Measurements from ENCODE around the gene TXLNB. TPM values are rescaled to one million over a fixed set of nuclear protein-coding genes. Genes with fewer than 3 reads are reported as not detected.

Gene TXLNB
- polyA plus RNA-seq, 1 of the 3 experiments (the other 2 are of a cell fraction): 0.12 TPM

DNA sequence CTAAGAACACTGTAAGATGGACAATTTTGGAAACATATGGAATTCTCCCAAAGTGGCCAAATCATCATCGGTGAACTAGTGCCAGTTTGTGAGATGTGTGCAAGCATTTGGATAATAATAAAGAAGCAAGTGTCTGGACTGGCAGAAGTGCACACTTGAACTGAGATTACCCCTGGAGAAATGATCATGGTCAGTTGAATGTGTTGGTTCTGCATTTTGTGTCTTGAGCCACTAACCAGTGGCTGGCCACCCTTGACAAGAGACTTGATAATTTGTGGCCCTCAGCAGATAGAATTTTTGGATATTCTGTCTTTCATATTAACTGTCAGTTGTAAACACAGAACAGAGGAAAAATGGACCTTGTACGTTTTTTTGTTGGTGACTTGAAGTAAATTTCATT lies 45.2 kb upstream of the TXLNB start:
- ChIA-PET CTCF (no interaction called here), POLR2A (no interaction called here)
- no peak for TF ChIP-seq EP300 (IDR thresholded peaks at IDR 0.05; ENCODE audit: borderline replicate concordance in 1 of 2, low read depth in 1 of 2, low read length in 1 of 2)
- TF ChIP-seq CHD2 (IDR thresholded peaks at IDR 0.05; ENCODE audit: low read length, partially characterized antibody): no peak
- no peak for TF ChIP-seq MXI1 (IDR thresholded peaks at IDR 0.05; ENCODE audit: low read depth, low read length)
- no peak for TF ChIP-seq SIN3A (IDR thresholded peaks at IDR 0.05; ENCODE audit: borderline replicate concordance, low read depth, low read length)
- TF ChIP-seq RCOR1 (IDR thresholded peaks at IDR 0.05; ENCODE audit: low read length): no peak
- TF ChIP-seq RXRA (IDR thresholded peaks at IDR 0.05; ENCODE audit: borderline replicate concordance, low read depth): no peak
- TF ChIP-seq POLR2AphosphoS5 (IDR thresholded peaks at IDR 0.05; ENCODE audit: low read depth, low read length): no peak
- no peak for TF ChIP-seq NRF1 (IDR thresholded peaks at IDR 0.05; ENCODE audit: low read depth, low read length)
- TF ChIP-seq TCF12 (IDR thresholded peaks at IDR 0.05): no peak
- no peak for TF ChIP-seq REST (IDR thresholded peaks at IDR 0.05; ENCODE audit: low read depth, low read length)
- no peak for TF ChIP-seq MEF2A (IDR thresholded peaks at IDR 0.05; ENCODE audit: borderline replicate concordance, low read depth)
- TF ChIP-seq GATA2 (CRISPR knock-in tag; IDR thresholded peaks at IDR 0.05): no peak
- TF ChIP-seq RAD21 (IDR thresholded peaks at IDR 0.05; ENCODE audit: low read length): no peak
- TF ChIP-seq GABPA (IDR thresholded peaks at IDR 0.05; ENCODE audit: low read depth): no peak
- no peak for TF ChIP-seq YY1 (IDR thresholded peaks at IDR 0.05; ENCODE audit: low read depth)
- no peak for TF ChIP-seq FOSL2 (IDR thresholded peaks at IDR 0.05; ENCODE audit: borderline replicate concordance, low read depth)
- TF ChIP-seq, protein P1, sequence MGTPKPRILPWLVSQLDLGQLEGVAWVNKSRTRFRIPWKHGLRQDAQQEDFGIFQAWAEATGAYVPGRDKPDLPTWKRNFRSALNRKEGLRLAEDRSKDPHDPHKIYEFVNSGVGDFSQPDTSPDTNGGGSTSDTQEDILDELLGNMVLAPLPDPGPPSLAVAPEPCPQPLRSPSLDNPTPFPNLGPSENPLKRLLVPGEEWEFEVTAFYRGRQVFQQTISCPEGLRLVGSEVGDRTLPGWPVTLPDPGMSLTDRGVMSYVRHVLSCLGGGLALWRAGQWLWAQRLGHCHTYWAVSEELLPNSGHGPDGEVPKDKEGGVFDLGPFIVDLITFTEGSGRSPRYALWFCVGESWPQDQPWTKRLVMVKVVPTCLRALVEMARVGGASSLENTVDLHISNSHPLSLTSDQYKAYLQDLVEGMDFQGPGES (IDR thresholded peaks at IDR 0.05; ENCODE audit: low read depth, low read length): no peak
- no peak for TF ChIP-seq FOXJ3 (CRISPR knock-in tag; IDR thresholded peaks at IDR 0.05)
- TF ChIP-seq TAF1 (IDR thresholded peaks at IDR 0.05; ENCODE audit: borderline replicate concordance, low read depth, low read length): no peak
- no peak overlapping the region for H2AFZ ChIP-seq (ENCODE audit: low read depth)
- no peak overlapping the region for H3K4me3 ChIP-seq (ENCODE audit: low read depth in 2 of 2, low read length in 1 of 2)
- DNase-seq: no peak
- peaks cover 7% of the 10 kb centered on the region for H3F3A ChIP-seq (replicated peaks; ENCODE audit: insufficient read depth)
- no peaks in the 10 kb centered on the region for H3K9me3 ChIP-seq
- no peak overlapping the region for H3K27ac ChIP-seq (ENCODE audit: low read depth in 2 of 2, low read length in 1 of 2)
- H4K20me1 ChIP-seq (ENCODE audit: insufficient read depth): no peaks in the 10 kb centered on the region
- no peaks in the 10 kb centered on the region for H3K79me2 ChIP-seq (ENCODE audit: insufficient read depth)
- no peak overlapping the region for H3K9ac ChIP-seq
- H3K27me3 ChIP-seq (ENCODE audit: insufficient read depth): no peaks in the 10 kb centered on the region; the same call in 1 of the 2 replicates
- no peaks in the 10 kb centered on the region for H3K9me2 ChIP-seq
- H3K4me2 ChIP-seq: no peak overlapping the region
- H3K36me3 ChIP-seq (replicated peaks in 1 of 2; ENCODE audit: control insufficient read depth in 1 of 2, insufficient read depth in 2 of 2, low read length in 1 of 2): no peaks in the 10 kb centered on the region
- WGBS (ENCODE audit: low lambda C conversion rate): 42% methylated on average over 2 of the region's 2 CpGs
- H3K4me1 ChIP-seq (ENCODE audit: control insufficient read depth in 1 of 2, insufficient read depth in 2 of 2, low read depth in 1 of 2, low read length in 1 of 2): peaks cover 0 to 7% of the 10 kb centered on the region in 2 experiments; a peak in 1 of 4 replicates
